Panc1 (cell line): ENCODE measurements around the gene THAP11. TPM values are rescaled to one million over a fixed set of nuclear protein-coding genes. Genes with fewer than 3 reads are reported as not detected.

ENCODE experiments used
- ATAC-seq: fragments of 200-7000 bp; cut with Tn5 transposase; 2 replicates; pipeline ENCODE4 v1.9.1; 2020; ENCODE audit warnings: mild to moderate bottlenecking, moderate library complexity
- BruUV-seq: library from RNA; stranded (reverse); fragments of 400-500 nt; replicated peaks from 2 replicates; lab custom pipeline; 2021; lab: Mats Ljungman, UMichigan
- CTCF ChIA-PET: fragments of 300-600 bp; sonication (Branson Sonifier 250); formaldehyde crosslinking; loops from one replicate; lab custom pipeline; 2022; ENCODE audit warnings: antibody characterized with exemption; lab: Charles Lee
- POLR2A ChIA-PET: fragments of 300-600 bp; sonication (Branson Sonifier 250); formaldehyde crosslinking; loops from one replicate; lab custom pipeline; 2022; ENCODE audit warnings: antibody characterized with exemption; lab: Charles Lee
- DNase-seq: peaks from one replicate; pipeline ENCODE4 v3.0.0-alpha.2; 2010; ENCODE audit warnings: low read depth, low spot score
- H3K27ac ChIP-seq: 2 replicates; pipeline ENCODE4 v1.5.1; 2011; ENCODE audit warnings: mild to moderate bottlenecking, low read length, inconsistent platforms
- H3K27me3 ChIP-seq: fragments of 200-500 bp; sonication (Bioruptor generic); 2 replicates; pipeline ENCODE4 v1.6.0; 2014; ENCODE audit warnings: low read length, inconsistent platforms; ENCODE audit not compliant: control insufficient read depth, insufficient read depth
- H3K36me3 ChIP-seq: fragments of 200-500 bp; sonication (Bioruptor generic); 2 replicates; pipeline ENCODE4 v1.5.1; 2014; ENCODE audit warnings: inconsistent platforms, mild to moderate bottlenecking, low read length, moderate library complexity; ENCODE audit not compliant: control insufficient read depth, insufficient read depth
- H3K4me1 ChIP-seq: 2 replicates; pipeline ENCODE4 v1.5.1; 2011; ENCODE audit warnings: inconsistent platforms, mild to moderate bottlenecking, low read length, moderate library complexity; ENCODE audit not compliant: control insufficient read depth, insufficient read depth
- H3K4me3 ChIP-seq, 2 experiments: 2 replicates each; pipeline ENCODE4 v1.5.1; 2011 to 2012; ENCODE audit warnings: low read depth in 2 of 2, low read length in 2 of 2, mild to moderate bottlenecking in 2 of 2, inconsistent platforms in 1 of 2, moderate library complexity in 1 of 2
- H3K9me3 ChIP-seq: fragments of 200-500 bp; sonication (Bioruptor generic); 2 replicates; pipeline ENCODE4 v1.5.1; 2014; ENCODE audit warnings: low read depth, mild to moderate bottlenecking, inconsistent platforms, low read length, moderate library complexity; ENCODE audit not compliant: control insufficient read depth, insufficient read depth
- POLR2AphosphoS5 ChIP-seq: IDR thresholded peaks from 2 replicates; pipeline ENCODE4 v1.6.1; 2012; ENCODE audit warnings: mild to moderate bottlenecking, low read depth, low read length, moderate library complexity
- SIN3A ChIP-seq: IDR thresholded peaks from 2 replicates; pipeline ENCODE4 v1.6.1; 2012; ENCODE audit warnings: low read depth, mild to moderate bottlenecking, low read length, moderate library complexity, borderline replicate concordance; ENCODE audit not compliant: insufficient read depth
- TCF7L2 ChIP-seq: IDR thresholded peaks from 2 replicates; pipeline ENCODE4 v1.6.1; 2011; ENCODE audit warnings: mild to moderate bottlenecking, low read depth, low read length, inconsistent platforms
- in situ Hi-C: cut with HindIII; loops from 2 replicates; pipeline ENCODE4 v1.10.0; 2016; ENCODE audit warnings: low sequenced_read_pairs, low pct_unique_long_range_greater_than_20kb
- intact Hi-C: fragments of 100-400 bp; cut with micrococcal nuclease; formaldehyde crosslinking; loops from one replicate; pipeline ENCODE4 v1.10.0; 2022; ENCODE audit not compliant: unreplicated experiment
- total RNA-seq: library from RNA; stranded (reverse); gene quantifications from one replicate; pipeline ENCODE4 v1.2.1, GENCODE V29; 2021; ENCODE audit not compliant: unreplicated experiment
- TF ChIP-seq, protein P1 (sequence below): fragments of 450-650 bp; IDR thresholded peaks from 2 replicates; pipeline ENCODE4 v1.5.1; 2017; ENCODE audit warnings: mild to moderate bottlenecking
- TF ChIP-seq, protein P2 (sequence below), 2 experiments: IDR thresholded peaks; 2 replicates each; pipeline ENCODE4 v1.6.1; 2011 to 2012; ENCODE audit warnings: low read depth in 2 of 2, control low read depth in 1 of 2, low read length in 1 of 2, mild to moderate bottlenecking in 1 of 2, moderate library complexity in 1 of 2; ENCODE audit not compliant: insufficient read depth in 1 of 2

The THAP11 gene
- total RNA-seq, 1 experiment from 2014 or later: 27.3 TPM

DNA sequence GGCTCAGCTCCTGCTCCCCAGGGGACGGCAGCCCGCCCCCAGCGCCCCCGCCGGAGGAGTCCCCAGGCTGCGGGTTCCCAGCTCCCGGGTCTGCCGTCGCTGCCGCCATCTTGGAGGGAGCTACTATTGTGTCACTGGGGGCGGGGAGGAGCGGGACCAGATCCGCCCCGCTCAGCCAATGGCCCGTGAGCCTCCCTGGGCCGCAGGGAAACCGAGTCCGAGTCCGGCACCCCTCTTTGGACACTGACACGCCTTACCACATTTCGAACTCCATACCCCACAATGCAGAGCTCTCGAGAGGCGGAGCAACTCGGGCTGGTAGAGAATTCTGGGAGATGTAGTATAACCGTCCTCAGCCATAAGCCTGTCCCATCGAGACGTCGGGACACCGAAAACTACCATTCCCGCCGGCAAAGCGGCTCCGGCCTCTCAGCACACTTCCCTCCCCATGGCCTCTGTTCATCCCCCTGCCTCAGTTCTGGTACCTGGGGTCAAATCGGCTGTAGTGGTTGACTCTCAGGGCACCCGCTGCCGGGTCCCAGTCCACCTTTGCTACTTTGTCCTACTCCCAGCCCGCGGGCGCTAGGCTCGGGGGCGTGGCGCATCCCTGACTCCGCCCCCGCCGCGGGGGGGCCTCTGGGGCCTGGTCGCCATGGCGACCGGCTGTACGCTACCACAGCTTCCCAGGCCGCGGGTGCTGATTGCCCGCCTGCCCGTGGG lies 35.5 kb upstream of the THAP11 start, which contains the start of the genes RANBP10 and TSNAXIP1:
TSS of gene RANBP10 (minus strand) at position 133 of the 720 bp plus-strand sequence. CDS start at position 109, 24 bp downstream.
TSS of gene TSNAXIP1 (plus strand) at position 462 of the 720 bp plus-strand sequence. CDS start 261 bp downstream, outside the sequence.
- ATAC-seq (peak; percentile 98), DNase-seq (peak; percentile 95)
- no peaks in the 10 kb centered on the region for H3K9me3 ChIP-seq
- TF ChIP-seq, protein P1, sequence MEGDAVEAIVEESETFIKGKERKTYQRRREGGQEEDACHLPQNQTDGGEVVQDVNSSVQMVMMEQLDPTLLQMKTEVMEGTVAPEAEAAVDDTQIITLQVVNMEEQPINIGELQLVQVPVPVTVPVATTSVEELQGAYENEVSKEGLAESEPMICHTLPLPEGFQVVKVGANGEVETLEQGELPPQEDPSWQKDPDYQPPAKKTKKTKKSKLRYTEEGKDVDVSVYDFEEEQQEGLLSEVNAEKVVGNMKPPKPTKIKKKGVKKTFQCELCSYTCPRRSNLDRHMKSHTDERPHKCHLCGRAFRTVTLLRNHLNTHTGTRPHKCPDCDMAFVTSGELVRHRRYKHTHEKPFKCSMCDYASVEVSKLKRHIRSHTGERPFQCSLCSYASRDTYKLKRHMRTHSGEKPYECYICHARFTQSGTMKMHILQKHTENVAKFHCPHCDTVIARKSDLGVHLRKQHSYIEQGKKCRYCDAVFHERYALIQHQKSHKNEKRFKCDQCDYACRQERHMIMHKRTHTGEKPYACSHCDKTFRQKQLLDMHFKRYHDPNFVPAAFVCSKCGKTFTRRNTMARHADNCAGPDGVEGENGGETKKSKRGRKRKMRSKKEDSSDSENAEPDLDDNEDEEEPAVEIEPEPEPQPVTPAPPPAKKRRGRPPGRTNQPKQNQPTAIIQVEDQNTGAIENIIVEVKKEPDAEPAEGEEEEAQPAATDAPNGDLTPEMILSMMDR: no peak
- peak; percentile 88; the same call in 1 of the 2 replicates for TF ChIP-seq SIN3A
- TF ChIP-seq, protein P2, sequence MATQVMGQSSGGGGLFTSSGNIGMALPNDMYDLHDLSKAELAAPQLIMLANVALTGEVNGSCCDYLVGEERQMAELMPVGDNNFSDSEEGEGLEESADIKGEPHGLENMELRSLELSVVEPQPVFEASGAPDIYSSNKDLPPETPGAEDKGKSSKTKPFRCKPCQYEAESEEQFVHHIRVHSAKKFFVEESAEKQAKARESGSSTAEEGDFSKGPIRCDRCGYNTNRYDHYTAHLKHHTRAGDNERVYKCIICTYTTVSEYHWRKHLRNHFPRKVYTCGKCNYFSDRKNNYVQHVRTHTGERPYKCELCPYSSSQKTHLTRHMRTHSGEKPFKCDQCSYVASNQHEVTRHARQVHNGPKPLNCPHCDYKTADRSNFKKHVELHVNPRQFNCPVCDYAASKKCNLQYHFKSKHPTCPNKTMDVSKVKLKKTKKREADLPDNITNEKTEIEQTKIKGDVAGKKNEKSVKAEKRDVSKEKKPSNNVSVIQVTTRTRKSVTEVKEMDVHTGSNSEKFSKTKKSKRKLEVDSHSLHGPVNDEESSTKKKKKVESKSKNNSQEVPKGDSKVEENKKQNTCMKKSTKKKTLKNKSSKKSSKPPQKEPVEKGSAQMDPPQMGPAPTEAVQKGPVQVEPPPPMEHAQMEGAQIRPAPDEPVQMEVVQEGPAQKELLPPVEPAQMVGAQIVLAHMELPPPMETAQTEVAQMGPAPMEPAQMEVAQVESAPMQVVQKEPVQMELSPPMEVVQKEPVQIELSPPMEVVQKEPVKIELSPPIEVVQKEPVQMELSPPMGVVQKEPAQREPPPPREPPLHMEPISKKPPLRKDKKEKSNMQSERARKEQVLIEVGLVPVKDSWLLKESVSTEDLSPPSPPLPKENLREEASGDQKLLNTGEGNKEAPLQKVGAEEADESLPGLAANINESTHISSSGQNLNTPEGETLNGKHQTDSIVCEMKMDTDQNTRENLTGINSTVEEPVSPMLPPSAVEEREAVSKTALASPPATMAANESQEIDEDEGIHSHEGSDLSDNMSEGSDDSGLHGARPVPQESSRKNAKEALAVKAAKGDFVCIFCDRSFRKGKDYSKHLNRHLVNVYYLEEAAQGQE (IDR thresholded peaks at IDR 0.05; ENCODE audit: insufficient read depth in 1 of 2, low read depth in 2 of 2, low read length in 1 of 2): 0 out of 4 replicates have a peak, but pooled peaks of 1 of the 2 experiments have one; percentile 34
- peak; percentile 82 for TF ChIP-seq POLR2AphosphoS5
- peak; percentile 63; the same call in 1 of the 2 replicates for TF ChIP-seq TCF7L2
- no peaks in the 10 kb centered on the region for H3K27me3 ChIP-seq
- intact Hi-C loops (loop anchor here (10.0 kb wide), 1 partner anchor 132 kb away; no protein-coding TSS in a partner anchor), in situ Hi-C loops (no loop called here)
- peak within 1 kb of the TSS; percentile 85 for H3K27ac ChIP-seq
- H3K36me3 ChIP-seq: no peaks in the 10 kb centered on the region; the same call in 1 of the 2 replicates
- ChIA-PET CTCF (interaction anchor here (0.6 to 1.9 kb wide), 5 partner anchors 9 to 277 kb away, joined by 3 to 9 read pairs (median 3); no protein-coding TSS in a partner anchor), POLR2A (interaction anchor here (0.5 to 0.7 kb wide), 7 partner anchors 30 to 246 kb away, joined by 3 to 13 read pairs (median 3); no protein-coding TSS in a partner anchor)
- peaks cover 9% of the 10 kb centered on the region for H3K4me1 ChIP-seq
- BruUV-seq: no TSS peak
- peak within 1 kb of the TSS; percentile 92 to 96 for H3K4me3 ChIP-seq

DNA sequence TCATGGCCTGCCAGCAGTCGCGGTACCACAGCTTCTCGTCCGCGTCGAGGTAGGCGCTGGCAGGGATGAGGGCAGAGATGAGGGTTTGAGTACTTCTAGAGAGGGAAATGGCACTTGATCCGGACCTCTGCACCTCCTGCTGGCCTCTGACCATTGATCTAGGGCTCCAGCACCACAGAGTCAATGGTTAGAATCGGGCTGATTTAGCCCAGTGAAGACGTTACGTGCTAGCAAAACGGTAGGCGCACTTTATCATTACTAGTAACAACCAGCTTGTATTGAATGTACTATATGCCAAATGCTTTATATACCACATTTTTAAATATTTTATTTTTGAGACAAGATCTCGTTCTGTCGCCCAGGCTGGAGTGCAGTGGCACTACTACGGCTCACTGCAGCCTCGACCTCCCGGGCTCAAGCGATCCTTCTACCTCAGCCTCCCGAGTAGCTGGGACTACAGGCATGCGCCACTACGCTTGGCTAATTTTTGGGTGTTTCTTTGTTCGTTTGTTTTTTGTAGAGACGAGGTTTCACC lies 34.9 kb upstream of the THAP11 start:
- Histone ChIP-seq H3K9me3 (no peaks in the 10 kb centered on the region), H3K27ac (peak overlapping the region; percentile 75), H3K36me3 (no peaks in the 10 kb centered on the region; the same call in 1 of the 2 replicates), H3K4me1 (peaks cover 9% of the 10 kb centered on the region), H3K4me3 (peak overlapping the region; percentile 92 to 96), H3K27me3 (no peaks in the 10 kb centered on the region)
- intact Hi-C loops (loop anchor here (10.0 kb wide), 1 partner anchor 132 kb away; no protein-coding TSS in a partner anchor), in situ Hi-C loops (no loop called here)
- no peak for TF ChIP-seq POLR2AphosphoS5
- TF ChIP-seq, protein P1: no peak; the same call in 1 of the 2 replicates
- no peak for TF ChIP-seq SIN3A
- TF ChIP-seq, protein P2 (IDR thresholded peaks at IDR 0.05; ENCODE audit: insufficient read depth in 1 of 2, low read depth in 2 of 2, low read length in 1 of 2): no peak
- no peak for TF ChIP-seq TCF7L2
- BruUV-seq: no TSS peak
- DNase-seq: no peak
- POLR2A ChIA-PET: interaction anchor here (0.5 to 0.6 kb wide), 4 partner anchors 15 to 114 kb away, joined by 3 to 7 read pairs (median 5); no protein-coding TSS in a partner anchor
- ATAC-seq: peak; percentile 49
- CTCF ChIA-PET: interaction anchor here (1.3 to 1.9 kb wide), 2 partner anchors 9 to 134 kb away, joined by 4 to 9 read pairs; no protein-coding TSS in a partner anchor
